Epidermal melanocyte (primary cell): Measurements from ENCODE around the gene FGFR3.

Source experiments
- DNase-seq: peaks from one replicate; pipeline ENCODE4 v3.0.0; 2011; ENCODE audit warnings: low spot score; ENCODE audit not compliant: insufficient read length

FGFR3 gene

DNA sequence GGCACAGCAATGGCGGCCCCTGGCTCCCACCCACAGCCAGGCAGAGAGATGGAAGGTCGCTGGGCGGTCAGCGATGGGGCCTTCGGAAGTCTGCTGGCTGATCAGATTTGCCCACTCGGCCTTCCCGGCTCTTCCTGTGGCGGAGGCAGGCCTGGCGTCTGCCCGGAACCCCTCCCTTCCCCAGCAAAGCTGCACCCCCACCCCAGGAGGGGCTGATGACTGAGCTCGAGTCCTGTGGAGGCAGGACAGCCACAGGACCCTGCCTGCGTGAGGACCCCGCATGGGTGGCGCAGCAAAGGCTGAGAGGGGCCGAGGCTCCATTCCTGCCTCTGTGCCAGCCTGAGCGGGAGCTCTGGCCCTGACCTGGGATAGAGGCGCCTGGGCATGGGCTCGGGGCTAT, 37.0 kb upstream of the FGFR3 start:
- no peak for DNase-seq

DNA sequence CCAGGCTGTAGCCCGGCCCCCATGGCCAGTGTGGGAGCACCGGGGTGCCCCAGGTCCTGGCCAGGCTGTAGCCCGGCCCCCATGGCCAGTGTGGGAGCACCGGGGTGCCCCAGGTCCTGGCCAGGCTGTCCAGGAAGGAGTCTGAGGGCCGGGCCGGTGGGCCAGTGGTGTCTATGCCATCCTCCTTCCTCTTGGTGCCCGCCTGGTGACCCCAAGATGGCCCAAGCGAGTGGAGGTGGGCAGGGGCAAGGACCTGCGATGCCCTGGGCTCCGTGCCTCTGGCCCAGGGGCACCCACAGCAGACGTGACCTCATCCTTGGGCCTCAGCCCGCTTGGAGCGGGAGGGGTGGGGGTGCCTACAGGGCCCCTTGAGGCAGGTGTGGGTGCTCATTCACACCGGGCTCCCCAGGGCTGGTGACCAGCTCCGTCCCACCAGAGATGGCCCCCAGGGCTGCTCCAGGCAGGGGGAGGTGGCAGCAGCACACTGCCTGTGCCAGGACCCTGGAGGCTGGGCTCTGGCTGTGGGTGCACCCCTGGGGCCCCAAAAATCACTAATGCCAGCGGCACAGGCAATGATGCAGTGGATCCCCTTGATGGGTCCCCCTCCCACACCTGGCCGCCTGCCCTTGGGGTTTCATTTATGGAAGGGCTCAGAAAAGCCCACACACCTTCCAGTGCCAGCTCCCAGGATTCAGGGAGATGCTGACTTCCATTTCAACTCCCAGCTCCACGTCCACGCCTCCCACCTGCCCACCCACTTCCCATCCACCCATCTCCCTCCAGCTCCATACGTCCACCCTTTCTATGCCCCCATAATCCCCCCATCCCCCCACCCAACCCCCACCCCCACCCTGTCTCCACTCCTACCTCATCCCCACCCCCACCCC, 36.0 kb upstream of the FGFR3 start:
- DNase-seq: no peak

DNA sequence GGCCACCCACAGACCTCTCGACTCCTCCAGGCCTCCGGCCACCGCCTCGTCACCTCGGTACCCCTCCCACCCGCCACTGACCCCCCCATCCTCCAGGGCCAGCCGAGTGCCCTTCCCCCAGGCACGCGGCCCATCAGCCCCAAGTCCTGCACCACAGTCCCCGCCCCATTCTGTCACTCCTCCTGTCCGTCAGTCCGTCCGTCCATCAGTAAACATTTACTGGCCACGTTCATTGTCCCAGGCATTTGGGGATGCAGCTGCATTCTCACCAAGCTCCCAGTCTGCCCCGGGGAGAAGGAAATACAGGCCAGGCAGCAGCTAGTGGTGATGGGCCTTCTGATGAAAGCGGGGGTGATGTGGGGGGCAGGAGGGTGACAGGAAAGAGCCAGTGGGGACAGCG, 35.3 kb upstream of the FGFR3 start:
- no peak for DNase-seq

DNA sequence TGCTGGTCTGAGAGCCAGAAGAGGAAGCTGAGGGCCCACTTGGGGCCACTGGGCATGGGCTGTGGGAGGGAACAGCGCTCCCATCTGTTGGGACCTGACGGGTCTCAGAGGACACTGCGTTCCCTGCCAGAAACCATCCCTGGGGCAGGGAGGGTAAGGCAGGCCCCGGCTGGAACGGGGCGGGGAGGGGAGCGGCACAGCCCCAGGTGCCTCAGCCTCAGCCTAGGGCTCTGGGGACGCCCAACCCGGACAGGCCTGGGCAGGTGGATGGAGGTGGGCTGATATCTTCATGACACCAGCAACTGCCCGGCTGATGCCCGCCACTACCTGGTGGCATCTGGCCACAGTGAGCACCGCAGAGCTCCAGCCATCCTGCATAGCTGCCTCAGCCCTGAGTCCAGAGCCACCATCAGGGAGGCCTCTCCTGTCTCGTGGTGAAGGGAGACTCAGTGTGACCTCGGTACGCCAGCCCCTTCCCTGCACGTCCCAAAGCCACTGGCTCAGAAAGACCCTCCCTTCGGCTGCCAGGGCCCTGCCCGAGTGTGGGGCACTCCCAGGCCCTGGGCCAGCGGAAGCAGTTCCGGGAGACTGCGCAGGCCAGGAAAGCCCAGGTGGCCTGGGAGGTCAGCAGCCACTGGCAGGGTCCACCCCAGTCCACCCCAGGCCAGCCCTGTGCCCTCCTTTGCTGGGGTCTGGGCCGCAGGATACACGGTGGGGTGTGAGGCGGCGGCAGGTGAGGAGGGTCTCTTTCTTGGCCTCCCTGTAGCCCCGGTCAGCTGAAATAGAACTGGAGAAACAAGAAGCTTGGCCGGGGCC, 34.6 kb upstream of the FGFR3 start:
- no peak for DNase-seq

DNA sequence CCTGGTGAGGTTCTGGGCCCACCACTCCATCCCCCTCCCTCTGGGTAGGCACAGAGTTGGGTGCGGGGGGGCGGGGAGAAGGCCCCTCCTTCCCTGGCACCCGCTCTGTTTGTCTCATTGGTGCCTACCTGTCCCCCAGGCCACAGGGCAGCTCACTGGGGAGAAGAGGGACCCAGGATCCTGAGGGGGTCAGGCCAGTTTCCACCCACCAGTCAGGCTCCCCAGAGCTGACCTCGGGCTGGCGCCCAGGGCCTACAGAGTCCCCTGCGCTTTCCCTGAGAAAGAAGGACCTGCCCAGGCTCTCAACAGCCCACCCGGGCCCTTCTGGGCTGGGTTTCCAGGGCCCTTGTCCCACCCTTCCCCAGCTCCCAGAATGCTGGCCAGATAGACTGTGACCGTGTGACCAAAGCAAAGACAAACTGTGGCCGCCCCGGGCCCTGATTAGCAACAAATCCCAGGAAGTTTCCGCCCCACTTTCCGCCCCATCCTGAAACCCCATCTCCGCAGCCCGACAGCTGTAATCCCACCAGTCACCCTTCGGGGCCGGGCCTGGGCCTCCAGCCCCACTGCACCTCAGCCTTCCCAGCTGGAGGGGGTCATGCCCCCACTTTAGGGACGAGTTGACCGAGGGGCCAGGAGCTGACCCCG, 33.8 kb upstream of the FGFR3 start:
- no peak for DNase-seq

DNA sequence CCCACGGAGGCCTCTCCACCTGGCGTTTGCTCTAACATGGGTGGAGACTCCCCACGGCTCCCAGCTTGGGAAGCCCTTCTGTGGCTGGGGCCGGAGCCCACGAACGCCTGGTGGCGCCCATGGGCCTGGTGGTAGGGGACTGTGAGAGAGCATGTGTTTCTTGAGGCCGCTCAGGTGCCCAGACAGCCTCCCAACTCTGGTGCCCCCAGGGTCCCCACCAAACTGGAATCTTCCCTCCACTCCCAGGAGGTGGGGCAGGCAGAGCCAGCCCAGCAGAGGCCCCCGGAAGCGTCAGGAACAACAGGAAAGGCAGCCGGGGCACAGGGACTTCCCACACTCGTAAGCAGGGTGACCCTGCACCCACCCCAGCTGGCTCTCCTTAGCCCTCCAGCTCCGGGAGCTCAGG, 33.3 kb upstream of the FGFR3 start:
- no peak for DNase-seq

DNA sequence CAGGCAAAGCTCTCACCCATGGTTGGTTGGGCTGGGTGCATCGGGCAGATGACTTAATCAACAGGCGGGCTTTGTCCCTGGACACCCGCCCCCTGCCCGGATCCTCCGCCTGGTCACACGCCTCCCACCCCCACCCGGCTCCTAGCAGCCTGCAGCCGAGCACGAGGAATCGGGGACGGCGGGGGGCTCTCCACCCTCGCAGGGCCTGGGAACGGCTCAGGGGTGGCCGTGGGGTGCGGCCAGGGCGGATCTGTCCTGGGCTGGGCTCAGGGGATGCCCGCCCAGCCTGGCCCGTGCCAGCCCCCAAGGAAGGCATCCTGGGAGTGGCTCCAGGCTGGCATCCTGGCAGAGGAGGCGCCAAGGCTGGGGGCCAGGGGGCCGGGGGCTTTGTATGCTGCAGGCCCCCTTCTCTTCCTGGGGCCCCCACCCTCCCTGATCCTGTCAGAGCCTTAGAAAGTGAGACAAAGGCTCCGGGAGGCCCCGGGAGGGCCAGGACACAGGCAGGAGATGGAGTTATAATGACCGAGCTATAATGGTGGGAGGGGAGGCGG, 32.5 kb upstream of the FGFR3 start:
- no peak for DNase-seq

DNA sequence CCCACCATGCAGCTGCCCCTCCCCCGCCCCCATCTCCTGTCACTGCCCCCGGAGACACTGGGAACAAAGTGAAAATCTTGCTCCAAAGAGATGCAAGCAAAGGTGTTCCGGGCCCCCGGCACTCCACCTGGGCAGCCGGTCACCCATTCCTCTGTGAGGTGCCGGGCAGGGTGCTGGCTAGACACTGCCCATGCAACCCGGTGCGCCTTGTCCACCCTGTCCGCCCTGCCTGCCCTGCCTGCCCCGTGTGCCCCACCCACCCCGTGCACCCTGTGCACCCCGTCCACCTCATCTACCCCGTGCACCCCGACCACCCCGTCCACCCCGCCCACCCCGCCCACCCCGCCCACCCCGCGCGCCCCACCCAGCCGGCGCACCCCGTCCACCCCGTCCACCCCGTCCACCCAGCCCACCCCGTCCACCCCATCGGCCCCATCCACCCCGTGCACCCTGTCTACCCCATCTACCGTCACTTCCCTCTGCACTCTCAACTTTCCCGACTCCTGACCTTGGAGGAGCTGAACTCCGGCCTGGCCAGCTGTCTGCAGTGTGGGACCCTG, 31.9 kb upstream of the FGFR3 start:
- DNase-seq: no peak

DNA sequence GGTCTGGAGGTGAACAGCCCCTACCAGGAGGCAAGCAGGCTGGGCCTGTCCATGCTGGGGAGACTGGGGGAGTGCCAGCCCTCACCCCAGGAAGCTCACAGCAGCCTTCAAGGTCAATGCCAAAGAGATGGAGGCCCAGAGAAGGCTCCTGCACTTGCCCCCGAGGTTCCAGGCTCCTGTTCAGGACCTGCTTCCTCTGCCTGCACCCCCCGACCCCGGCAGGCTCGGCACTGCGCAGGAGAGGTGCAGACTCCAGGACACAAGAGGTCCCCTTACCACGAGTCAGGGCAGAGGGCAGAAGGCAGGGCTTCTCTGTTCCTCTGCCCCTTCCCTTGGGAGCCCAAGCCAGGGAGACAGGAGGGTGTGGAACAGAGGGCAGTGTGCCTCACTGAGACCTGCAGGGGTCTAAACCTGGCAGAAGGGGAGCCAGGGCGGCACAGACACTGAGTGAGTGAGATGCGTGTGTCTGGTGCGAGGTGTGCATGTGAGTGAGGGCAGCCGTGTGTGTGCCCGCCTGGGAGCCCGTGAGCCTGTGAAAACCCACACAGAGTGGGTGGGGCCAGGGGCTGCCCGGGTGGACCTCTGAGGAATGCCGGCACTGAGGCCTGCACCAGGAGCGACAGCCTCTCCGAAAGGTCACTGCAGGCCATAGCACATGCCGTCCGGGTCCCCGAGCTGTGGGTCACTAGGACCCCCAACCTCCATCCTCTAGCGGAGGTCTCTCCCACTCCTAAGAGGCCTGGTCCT, 30.7 kb upstream of the FGFR3 start:
- no peak for DNase-seq

DNA sequence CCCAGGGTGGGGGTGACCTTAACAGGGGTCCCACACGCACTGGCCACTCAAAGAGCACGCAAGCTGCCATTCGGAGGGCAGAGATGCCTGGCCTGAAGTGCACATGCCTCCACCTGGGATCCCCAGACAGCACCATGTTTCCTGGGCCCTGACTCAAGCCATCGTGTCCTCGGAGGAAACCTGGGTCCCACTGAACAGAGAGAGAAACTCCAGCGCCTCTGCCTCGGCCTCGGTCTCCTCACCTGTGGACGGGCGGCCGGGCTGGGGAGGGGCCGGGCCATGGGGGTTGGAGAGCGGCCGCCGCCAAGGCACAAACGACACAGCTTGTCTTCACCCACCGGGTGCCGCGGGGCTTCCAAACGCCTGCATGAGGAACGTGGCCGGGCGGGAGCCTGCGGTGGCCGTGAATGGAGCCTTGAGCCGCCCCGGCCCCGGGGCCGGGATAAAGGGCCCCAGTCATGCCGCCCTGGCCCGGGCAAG, 30.0 kb upstream of the FGFR3 start:
- no peak for DNase-seq

DNA sequence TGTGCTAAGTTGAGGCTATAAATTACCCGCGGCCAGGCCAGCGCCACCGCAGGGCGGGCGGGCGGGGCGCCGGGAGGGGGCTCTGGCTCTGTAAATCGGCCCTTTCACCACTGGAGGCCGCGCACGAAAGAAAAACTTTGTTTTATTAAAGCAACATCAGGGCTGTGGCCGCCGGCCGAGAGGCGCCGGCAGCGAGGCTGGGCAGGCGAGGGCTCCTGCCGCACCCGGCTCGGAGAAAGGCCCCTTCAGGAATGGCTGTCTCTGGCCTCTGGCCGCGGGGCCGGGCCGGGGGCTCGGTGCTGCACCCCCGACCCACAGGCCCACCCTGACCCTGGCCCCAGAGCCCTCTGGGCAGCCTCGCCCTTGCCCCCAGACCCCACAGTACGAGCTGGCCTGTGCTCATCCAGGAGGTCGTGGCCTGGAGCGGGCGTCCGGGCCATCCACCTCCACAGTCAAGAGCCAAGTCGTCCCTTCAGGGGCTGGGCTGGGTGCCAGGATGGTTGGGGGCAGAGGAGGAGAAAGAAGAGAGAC, 29.5 kb upstream of the FGFR3 start:
- DNase-seq: peak; percentile 99

DNA sequence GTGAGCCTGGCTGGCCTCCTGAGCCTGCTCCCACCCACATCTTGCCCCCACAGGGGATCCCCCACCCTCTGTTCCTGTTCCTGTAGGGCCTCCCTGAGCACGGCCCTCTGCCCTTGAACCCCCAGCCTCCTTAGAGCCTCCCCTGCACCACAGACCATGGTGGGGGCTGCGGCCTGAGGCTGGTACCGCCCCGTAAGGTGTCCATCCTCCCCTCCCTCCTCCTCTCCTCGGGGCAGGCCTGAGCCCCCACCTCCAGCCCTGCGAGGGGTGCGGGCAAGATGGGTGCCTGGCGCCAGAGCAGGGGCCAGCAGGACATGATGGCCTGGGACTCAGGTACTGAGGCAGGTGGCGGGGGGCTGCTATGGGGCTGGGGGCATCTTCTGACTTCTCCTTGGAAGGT, 28.4 kb upstream of the FGFR3 start:
- no peak for DNase-seq

DNA sequence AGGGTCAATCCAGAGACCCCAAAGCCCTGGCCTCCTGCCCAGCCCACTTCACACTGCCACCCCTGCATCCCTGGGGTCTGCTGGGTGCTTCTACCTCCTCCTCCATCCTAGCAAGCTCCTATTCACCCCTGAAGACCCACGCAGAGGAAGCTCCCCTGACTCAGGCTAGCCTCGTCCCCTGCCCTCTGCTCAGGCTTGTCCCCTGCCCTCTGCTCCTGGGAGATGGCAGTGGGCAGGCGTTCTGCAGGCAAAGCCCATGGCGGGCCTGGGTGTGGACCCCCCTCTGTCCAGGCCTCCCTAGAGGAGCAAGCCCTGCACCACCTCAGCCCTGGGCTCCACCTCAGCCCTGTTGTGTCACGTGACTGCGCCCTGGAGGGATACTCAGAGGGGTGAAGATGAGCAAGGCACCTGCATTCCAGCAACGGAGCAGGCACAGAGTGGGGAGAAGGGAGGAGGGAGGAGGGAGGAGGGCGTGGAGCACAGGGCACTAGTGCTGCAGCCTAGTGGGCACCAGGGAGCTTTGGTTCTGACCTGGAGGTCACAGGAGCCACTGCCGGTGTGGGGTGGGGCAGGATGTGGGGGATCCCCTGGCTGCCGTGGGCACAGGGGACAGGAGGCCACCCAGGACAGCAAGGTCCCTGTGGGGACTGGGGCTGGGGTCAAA, 27.6 kb upstream of the FGFR3 start:
- DNase-seq: no peak

DNA sequence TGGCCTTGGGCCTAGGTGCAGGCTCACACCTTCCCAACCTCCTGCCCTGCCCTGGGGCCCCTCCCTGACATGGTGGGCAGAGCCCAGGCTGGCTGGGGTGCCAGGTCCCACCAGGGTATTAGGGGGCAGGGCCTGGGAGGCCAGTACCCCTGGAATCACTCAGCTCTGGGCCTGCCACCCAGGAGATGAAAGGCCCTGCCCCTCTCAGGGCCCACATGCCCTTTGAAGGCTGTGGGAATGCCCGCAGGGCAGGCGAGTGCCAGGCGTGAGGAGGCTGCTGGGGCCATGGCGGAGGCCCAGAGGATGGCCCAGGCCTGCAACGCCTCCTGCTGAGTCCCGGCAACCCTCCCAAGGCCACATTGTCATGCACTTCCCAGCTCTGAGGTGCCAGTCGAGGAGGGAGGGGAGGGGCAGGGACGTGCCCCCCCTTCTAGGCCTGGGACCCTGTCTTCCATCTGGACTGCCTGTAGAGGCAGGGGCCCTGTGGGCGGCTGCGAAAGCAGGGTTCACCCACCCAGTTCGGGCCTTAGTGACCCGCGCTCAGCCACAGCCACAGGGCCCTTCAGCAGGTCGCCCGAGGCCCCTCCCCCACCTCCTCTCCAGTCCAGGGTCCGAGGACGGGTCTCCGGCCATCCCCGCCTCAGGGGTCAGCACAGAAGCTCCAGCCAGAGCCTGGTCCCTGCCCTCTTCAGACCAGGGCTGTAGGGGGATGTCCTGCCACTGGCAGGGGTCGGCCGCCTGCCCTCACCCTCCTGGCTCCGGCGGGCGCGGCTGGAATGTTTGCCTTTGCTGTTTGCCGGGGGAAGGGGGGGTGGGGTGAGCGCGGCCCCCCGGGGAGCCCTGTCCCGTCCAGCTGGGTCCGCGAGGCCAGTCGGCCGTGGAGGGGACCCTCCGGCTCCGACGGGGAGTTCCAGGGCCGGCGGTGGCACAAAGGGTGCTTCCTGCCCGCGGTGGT, 26.7 kb upstream of the FGFR3 start:
- no peak for DNase-seq

DNA sequence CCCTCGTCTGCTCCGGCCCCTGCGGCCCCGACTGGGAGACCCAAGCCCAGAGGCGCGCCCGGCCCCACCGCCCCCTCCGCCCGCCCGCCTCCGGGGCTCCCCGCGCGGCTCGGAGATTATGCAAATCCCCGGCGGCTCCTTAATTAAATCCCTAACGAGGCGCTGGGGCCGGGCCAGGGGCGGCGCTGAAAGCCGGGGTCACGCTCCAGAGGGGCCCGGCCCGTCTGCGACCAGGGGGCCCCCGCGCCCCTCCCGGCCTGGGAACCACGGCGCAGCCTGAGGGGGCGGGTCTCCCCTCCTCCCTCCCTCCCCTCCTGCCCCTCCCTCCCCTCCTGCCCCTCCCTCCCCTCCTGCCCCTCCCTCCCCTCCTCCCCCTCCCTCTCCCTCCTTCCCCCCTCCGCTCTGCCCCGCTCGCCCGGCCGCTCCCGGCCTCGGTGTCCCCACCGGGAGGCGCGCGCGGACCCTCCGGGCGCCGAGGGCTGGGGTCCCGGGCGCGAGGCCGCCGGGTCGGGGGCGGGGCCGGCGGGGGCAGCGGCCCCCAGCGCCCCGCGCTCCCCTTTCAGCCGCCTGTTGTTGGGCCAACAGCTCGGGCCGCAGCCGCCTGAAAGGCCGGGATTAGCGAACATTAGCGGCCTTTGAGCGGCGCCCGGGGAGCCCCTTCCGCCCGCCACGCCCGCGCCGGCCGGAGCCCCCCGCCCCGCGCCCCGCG, 25.9 kb upstream of the FGFR3 start:
- DNase-seq: no peak

DNA sequence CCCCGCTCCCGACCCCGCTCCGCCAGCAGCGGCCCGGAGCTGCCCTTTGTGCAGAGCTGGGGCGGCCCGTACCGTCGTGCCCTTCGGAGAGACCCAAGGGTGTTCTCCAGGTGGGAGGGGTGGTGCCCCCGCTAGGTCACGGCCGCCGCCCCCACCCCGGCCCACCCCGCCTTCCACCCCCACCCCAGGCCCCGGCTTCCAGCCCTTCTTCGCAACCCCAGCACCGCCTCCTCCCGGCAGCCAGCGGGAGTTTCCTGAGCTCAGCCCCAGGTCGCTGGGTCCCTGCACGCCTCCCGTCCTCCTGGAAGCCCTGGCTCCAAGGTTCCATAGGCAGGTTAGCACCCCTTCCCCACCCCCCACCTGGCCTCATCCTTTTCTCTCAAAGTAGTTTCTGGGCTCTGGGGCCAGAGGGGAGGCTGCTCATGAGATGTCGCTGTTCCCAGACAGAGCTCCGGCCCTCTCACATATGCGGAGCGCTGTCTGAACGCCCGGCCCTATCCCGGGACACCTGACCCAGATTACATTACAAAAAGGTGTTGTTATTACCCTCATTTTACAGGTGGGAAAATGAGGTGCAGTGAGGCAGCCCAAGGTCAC, 25.2 kb upstream of the FGFR3 start:
- DNase-seq: peak; percentile 76

DNA sequence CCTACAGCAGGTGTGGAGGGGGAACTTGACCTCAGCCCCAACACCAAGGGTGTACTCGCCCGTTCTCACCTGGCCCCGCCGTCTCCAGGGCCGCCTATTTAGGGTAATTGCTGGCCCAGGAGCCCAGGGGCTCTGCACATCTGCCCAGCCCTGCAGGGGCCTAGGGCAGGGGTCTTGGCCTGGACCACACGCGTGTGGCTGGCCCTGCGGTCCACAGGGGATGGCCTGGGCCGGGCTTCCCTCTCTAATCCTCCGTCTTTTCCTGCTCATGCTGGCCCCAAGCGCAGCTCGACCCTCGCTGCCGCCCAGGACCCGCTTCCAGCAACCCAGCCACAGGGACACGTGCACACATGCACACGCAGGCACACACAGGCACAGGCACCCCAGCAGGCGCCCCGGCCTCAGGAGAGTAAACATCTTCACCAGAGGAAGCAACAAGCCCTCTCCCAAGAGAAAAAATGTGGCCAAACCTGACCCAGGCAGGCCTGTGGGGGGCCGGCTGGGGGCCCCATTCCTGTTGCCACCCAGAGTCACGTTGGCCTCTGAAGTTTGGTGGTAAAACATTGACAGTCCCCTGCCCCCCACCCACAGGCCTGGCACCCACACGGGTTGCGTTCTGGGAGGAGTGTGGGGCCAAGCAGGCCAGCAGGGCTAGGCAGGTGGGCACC, 24.6 kb upstream of the FGFR3 start:
- DNase-seq: no peak
